ENCODE results near the gene TMEM53.

TMEM53 gene

DNA sequence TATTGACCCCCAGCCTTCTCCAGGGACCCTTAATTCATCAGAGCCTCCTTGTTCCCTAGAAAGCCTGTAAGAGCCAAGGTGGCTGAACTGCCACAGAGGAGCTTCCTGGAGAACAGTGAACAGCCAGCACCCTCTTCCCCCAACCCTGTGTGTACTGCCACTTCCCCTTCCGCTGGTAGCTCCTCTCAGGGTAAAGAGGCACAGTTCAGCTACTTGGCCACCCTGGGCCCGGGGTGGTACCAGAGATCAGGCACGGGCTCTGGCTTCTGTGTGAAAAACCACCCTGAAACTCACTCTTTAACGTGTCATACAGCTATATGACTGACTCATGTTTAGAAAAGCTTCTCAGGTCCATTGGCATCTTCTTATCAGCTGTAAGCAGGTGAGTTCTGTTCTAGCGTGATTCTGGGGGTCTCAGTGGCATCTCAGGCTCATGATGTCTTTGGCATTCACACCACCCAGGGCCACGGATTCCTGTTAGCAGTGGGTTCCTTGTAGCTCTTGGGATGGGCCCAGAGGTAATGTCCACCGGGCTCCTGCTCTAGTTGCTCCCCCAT lies 22.6 kb upstream of the TMEM53 start:
- peak; percentile 51 for DNase-seq

DNA sequence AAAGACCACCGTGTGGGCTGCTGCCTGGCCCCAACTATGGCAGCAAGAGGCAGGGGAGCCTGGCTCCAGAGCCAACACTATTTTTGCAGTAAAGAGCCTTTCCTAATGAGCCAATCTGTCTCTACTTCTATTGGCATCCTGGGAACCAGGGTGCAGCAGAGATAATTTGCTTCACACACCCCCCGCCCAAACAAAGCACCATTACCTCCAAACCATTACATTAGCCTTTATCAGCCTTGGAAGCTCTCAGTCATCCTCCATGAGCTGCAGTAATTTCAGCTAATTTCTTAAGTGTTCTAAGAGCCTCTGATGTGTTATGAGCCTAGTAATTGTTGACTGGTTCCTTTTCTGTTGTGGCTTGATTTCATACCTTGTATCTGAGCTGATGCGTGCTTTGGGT lies 21.8 kb upstream of the TMEM53 start:
- DNase-seq: no peak

DNA sequence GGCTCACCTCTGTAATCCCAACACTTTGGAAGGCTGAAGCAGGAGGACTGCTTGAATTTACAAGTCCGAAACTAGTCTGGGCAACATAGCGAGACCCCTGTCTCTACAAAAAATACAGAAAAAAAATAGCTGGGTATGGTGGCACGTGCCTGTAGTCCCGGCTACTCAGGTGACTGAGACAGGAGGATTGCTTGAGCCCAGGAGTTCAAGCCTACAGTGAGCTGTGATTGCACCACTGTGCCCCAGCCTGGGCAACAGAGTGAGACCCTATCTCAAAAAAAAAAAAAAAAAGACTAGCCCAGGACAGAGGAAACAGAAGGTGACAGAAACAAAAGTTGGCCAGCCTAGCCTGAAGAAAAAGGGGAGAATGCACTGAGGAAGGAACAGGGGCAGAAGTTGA lies 21.4 kb upstream of the TMEM53 start:
- DNase-seq: no peak

DNA sequence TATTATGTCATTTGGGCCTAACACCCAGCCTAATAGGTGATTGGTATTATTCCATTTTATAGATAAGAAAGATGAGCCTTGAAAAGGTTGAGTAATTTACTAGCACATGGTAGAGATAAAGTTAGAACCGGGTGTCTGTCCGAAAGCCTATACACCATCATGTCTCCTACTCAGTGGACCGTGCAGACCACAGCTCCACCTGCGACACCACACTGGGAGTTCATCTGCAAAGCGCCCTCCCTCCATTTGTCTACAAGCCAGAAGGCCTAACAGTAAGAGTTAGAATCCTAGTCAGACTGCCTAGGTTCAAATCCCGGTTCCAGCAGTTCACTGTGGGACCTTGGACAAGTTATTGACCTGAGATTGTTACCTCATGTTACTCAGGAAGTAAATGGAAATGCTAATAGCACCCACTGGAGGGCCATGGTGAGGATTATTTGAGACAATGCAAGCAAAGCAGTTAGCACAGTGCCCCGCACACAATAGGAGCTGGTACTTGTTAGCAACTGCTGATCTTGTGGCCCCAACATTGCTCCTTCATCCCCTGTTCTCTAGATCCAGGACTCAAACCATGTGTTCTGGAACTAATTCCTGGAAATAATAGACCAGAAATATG lies 20.7 kb upstream of the TMEM53 start:
- DNase-seq: no peak

DNA sequence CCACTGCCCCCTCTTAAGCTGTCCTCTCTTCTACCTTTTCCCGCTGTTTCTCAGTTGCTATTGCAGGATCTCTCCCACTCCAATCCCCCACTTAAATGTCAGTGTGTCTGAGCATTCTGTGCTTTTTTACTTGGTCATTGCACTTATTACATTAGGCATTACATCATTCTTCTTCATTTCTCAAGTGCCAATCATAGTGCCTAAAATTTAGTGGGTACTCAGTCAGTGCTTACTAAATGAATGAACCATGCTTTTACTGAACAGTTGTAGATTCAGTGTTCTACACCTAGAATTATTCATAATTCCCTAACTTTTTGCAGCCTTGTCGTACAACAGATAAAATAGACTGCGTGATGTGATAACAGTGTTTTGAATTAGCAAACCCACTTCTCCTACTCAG lies 19.6 kb upstream of the TMEM53 start:
- DNase-seq: no peak

DNA sequence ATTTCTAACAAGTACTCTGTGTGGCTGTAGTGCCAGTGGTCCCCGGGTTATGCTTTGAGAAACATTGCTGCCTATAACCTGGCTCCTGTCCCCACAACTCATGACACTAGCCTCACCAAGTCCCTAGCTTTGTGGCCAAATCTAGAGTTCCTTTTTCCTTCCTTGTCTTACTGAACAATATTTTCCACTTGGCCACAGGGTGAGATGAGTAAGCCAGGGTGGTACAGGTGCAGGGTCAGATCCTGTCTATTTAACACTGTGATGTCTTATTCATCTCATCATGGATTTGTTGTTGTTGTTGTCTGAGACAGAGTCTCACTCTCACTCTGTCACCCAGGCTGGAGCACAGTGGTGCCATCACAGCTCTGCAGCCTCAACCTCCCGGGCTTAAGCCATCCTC lies 18.9 kb upstream of the TMEM53 start:
- no peak for DNase-seq

DNA sequence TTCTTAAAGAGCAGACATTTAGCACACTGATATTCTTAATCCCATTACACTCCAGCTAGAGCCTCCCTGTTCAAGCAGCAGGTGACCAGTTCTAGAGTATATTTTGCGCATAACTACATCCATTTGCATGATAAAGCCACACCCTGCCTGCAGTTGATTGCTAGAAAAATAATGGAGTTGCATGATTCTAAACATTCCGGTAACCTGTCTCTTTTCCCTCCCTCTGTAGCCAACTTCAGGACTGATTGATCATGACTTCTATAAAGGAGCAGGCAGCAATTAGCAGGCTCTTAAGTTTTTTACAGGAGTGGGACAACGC lies 15.1 kb upstream of the TMEM53 start:
- no peak for DNase-seq

DNA sequence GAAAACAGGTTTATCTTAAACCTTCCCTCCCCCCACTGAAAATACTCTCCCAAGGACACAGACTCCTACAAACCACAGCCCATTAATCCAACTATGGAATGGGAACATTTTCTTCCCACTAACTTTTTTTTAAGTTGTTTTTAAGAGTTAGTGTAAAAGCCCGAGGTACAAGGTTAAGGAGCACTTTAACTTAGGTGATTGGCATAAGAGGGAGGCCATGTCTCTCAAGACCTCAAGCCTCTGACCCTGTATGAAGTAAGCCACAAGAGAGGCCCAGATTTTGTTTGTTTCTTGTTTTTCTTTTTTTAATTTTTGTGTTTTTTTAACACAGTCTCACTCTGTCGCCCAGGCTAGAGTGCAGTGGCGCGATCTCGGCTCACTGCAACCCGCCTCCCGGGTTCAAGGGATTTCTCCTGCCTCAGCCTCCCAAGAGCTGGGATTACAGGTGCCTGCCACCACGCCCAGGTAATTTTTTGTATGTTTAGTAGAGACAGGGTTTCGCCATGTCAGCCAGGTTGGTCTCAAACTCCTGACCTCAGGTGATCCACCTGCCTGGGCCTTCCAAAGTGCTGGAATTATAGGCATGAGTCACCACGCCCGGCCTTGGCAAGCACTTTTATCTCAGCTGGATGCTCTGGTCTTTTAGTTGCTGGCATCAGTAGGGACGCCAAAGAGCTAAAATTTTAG lies 14.6 kb upstream of the TMEM53 start:
- no peak for DNase-seq

DNA sequence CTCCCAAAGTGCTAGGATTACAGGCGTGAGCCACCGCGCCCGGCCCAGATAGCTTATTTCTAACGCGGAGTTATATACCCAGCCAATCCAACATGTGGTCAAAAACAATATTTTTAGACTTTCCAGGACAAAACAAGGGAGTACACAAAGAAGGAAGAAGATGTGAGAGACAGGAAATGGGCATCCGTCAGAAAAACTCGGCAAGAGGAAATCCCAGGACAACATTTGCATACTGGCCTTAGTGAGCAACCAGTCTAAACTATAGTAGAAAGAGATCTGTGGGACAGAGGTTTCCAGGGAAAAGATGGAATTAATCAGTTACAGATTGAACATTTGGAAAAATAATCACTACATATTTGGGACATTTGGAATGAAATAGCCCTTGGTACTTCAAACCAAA lies 11.6 kb upstream of the TMEM53 start:
- DNase-seq: no peak

DNA sequence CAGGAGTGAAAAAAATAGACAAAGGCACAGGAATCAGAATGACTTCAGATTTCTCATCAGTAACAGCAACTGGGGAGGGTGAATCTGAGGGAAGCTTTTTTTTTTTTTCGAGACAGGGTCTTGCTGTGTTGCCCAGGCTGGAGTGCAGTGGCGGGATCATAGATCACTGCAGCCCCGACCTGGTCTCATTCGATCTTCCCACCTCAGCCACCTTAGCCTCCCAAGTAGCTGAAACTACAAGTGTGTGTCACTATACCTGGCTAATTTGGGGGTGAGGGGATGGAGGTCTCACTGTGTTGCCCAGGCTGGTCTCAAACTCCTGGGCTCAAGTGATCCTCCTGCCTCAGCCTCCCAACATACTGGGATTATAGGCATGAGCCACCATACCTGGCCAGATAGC lies 10.9 kb upstream of the TMEM53 start:
- DNase-seq: no peak

DNA sequence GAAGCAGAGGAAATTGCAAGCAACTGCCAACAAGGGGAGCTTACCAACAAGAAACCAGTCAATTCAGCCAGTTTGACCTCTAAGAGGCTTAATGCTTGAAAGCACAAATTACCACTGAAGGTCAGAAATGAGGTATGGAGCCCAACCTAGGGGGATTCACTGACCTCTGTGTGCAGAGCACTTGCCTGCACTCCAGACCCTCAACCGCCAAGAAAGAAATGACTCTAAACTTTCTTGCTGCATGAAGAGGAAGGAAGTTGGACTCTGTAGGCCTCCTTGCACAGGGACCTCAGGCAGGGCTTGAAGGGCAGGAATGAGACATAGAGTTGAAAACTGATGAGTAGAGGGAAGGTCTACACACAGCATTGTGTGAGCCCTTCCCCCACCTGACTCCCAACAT lies 10.2 kb upstream of the TMEM53 start:
- no peak for DNase-seq

DNA sequence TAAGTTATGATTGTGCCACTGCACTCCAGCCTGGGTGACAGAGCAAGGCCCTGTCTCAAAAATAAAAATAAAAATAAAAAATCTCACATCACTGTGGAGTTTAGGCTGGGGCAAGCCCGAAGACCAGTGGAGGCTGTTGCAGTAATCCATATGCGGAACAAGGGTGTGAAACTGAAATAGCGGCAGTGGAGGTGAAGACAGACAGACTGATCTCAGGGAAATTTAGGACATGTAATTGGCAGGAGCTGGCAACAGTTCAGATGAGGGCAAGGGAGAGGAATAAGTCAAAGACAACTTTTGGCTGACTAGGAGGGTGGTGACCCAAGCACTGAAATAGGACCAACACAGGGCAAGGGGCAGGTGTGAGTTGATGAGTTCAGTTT lies 8.6 kb upstream of the TMEM53 start:
- DNase-seq: no peak

DNA sequence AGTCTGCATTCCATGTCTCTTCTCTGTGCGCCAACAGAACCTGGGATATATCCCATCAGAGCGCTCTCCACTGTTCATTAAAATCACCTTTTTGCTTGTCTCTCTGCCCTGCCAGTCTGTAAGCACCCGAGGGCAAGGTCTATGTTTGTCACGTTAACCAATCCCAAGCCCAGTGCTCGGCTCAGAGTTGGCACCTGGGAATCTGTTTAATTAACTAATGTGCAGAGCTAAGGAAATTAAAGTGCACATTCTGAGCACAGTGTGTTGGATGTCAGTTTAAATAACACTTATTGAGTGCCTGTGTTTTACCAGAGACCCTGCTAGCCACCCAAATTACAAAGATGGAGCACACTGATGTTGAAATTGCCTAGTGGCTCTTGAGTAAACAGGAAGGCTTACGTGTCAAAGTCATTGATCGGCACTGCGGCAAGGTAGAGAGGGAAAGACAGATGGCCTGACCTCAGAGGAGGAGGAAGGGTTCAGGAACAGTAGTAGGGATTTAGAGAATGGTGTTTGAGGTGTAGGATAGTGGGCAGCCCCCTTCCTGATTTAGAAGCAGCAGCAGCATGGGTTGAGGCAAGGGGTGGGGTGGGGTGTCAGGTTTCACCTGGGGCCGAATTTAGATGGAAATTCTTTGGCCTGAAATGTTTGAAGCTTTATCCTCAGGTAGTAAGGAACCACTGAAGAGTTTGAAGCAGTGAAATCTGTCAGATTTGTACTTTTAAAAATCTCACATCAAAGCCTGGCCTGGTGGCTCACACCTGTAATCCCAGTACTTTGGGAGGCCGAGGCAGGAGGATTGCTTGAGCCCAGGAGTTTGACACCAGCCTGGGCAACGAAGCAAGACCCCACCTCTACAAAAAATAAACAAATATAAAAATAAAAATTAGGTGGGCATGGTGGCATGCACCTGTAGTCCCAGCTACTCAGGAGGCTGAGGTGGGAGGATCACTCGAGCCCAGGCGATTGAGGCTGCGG lies 7.9 kb upstream of the TMEM53 start:
- no peak for DNase-seq

DNA sequence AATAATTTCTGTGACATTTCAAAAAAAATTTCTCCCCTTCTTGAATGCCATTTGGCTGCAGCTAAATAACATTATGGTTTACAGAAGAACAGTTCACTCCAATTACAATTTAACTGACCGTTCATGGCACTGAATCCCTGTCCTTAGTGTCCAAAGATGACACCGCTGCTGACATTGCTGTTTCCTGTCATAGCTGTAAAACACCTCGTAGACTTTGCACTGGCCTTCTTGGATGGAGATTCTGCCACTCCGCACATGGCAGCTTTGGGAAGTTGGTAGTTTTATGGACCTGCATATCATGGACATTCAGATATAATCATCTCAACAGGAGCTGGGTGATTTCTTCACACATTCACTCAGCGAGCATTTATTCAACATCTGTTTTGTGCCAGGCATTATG lies 5.2 kb upstream of the TMEM53 start:
- DNase-seq: no peak

DNA sequence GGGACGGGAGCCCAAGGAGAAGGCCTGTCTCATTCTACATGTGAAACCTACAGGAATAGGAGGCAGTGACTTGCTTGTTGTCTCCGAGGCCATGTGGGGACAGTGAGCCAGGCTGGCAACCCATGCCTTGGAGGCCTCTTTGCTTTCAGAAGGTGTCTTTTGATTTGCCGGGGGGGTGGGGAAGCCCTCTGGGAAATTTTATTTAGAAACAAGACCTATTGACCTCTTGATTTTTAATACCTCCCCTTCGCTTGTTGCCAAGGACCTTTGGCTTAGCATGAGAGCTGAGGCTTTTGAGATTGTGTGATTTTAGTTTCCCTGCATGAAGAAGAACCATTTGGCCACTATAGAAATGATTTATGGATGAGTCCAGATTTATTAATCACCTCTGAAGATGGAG lies 4.3 kb upstream of the TMEM53 start:
- no peak for DNase-seq

DNA sequence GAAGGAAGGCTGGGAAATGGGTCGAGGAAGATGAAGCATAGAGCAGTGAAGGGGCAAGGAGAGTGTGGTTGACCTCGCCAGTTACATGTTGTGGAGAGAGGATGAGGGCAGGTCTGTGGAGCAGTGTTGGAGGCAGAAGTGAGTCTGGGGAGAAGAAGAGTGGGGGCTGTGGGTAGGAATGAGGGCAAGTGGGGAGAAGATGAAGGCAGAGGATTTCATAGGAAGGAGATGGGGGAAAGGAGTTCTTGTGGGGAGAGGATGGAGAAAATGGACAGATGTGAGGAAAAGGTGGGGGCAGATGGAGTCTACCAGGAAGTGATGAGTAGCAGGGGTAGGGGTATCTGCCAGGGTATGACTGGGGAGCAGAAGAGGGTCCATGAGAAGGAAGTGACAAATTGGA lies 3.8 kb upstream of the TMEM53 start:
- no peak for DNase-seq

DNA sequence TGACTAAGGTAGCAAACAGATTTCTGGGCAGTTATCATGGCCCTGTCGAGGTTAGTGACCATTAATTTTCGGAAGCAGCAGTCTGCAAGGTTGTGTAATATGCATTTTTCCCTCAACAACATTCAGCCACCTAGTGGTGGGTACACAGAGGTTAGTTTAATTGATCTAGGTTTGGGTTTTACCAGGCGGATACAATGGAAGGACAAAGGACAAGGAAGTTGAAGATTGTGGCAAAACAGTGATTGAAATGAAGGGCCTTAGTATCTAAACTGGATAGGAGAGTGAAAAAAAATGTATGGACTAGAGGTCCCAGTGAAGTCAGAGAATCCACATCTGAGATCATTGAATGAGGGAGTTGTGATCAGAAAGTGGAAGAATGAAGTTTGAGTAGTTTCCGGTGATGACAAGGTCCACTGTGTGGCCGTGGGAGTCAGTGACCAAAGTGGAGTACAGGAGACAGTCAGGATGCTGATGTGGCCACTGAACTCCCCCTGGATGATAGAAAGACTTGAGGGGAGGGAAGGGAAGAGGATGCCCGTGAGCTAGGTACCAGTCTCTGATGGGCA lies 3.0 kb upstream of the TMEM53 start:
- DNase-seq: no peak

DNA sequence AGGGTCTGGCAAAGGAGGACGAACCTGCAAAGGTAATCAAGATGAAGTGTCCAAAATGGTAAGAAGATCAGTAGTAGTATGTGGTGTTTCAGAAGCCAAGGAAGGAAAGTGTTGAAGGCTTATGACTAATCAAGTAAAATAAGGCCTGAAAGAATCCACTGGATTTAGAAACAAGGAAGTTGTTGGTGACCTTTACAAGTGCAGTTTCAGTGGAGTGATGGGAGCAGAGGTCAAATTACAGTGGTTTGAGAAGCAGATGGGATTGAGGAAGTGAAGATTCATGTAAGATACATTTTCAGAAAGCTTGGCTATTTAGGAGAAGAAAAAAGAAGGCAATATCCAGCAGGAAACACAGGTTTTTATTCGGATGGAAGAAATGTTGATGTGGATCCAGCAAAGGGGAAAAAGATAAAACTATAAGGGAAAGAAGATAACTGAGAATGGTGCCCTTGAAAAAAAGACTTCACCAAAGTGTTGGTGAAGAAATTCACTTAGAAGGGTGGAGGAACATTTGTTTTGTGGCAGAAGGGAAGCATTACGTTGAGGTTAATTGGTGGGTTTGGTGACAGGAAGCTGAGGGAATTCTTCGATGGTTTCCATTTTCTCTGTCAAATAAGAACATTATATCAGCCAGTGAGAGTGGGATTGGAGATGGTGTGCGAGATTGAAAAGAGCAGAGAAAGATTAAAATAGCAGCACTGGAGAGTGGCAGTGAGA lies 2.4 kb upstream of the TMEM53 start:
- DNase-seq: no peak

DNA sequence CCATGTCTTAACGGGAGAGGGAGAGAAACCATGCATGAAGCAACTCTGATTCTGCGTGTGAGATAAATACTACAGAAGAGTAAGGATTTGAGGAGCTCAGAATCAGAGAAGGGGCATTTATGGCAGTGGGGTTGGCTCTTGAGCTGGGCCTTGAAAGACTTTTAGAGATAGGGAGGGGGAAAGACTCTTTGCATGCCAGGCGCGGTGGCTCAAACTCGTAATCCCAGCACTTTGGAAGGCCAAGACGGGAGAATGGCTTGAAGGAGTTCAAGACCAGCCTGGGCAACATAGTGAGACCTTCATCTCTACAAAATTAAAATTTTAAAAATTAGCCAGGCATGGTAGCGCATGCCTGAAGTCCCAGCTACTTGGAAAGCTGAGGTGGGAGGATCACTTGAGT lies 905 bp upstream of the TMEM53 start:
- DNase-seq: no peak

DNA sequence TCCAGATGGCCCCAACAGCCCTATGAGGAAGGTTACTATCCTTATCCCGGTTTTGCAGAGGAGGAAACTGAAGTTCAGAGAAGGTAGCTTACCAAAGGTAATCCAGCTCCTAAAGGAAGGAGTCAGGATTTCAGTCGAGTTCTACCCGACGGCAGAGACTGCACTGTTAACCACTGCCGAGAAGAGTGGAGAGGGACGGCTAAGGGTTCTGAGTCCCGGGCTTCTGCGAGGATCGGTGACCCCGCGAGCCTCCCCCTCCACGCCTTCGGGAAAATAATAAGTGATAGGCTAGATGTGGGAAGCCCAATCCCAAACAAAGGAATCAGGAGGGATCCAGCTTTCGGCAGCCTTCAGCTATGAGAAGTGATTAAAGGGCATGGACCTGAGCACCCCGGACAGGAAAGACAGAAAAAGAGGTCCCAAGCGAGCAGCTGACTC lies 587 bp downstream of the TMEM53 start:
- no peak for DNase-seq

DNA sequence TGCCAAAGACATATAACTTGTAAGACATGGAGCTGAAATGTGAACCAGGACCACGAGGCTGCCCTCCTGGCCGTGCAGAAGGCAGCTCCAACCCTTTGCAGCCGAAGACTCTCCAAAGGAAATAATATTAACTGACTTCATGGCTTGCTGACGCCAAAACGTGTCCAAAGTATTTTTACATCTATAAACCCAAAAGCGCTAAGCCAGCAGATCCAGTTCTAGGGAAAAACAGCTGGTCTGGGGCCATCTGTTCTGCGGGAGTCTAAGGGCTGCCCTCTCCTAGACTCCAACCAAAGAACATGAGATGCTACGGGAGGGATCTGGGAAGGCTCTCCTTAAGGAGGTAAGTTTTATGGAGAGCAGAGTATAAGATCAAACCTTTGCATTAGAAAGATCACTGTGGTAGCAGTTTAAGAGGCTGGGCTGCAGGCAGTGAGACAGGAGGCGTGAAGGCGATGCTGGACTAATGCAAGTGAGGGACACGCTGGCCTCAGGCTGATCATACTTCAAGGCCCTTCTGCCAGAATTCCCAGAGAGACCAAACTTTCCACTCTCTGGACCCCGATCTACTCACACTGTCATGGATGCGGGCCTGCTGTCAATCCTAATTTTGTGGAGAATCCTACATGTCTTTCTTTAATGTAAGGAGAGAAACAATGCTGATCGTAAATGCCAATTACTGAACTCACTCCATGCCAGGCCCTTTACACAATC lies 1.2 kb downstream of the TMEM53 start:
- DNase-seq: no peak
